Cardiac fibroblast (primary cell): Measurements from ENCODE around the gene TRPV4.

ENCODE experiments used
- DNase-seq, 2 donors: peaks; one replicate each; pipeline versions ENCODE4 v3.0.0 to v3.0.0-alpha.2; 2010; ENCODE audit warnings: low read depth in 2 of 2
- H3K4me3 ChIP-seq, 2 donors: replicated peaks in 1 of 2; 1 replicate in 1 of 2; 2 replicates in 1 of 2; pipeline ENCODE4 v1.5.1; 2011; ENCODE audit warnings: low read depth in 2 of 2, low read length in 2 of 2, mild to moderate bottlenecking in 2 of 2, moderate library complexity in 1 of 2
- CTCF ChIP-seq: IDR thresholded peaks from one replicate; pipeline ENCODE4 v1.5.1; 2011; ENCODE audit warnings: low read depth, mild to moderate bottlenecking, low read length, inconsistent platforms

Gene TRPV4

DNA sequence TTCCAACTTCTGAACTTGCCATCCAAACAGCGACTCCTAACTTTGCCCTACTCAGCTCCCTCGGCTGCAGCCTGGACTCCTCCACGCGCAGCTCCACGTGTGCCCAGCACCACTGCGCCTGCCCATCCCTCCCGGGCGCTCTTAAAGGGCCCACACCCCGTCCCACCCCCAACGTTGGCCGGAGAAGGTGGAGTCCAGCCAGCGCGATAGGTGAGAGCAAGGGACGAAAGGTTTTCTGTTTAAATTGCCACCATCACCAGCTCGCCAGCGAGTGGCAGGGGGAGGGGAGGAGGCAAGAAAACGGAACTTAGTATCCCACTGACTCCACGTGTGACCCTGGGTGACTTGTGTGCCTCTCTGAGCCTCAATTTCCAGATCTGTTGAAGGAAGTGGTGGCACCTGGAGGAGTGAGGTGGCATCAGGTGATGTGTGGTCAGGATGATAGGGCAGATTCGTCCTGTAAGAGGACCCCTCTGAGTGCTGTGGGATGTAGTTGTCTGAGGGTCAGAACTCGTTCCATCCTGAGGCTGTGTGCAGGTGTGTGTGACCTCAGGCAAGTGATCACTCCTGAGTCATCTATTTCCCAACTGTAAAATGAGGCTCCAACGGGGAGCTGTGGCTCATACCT, 59.7 kb downstream of the TRPV4 start:
- no peak for DNase-seq
- TF ChIP-seq CTCF = no peak
- H3K4me3 ChIP-seq = no peak overlapping the region

- TF ChIP-seq CTCF = no peak
- DNase-seq = no peak
- H3K4me3 ChIP-seq = no peak overlapping the region
These were observed 60.4 kb downstream of the TRPV4 start for GRCh38 chr12:109772622-109773321.

DNA sequence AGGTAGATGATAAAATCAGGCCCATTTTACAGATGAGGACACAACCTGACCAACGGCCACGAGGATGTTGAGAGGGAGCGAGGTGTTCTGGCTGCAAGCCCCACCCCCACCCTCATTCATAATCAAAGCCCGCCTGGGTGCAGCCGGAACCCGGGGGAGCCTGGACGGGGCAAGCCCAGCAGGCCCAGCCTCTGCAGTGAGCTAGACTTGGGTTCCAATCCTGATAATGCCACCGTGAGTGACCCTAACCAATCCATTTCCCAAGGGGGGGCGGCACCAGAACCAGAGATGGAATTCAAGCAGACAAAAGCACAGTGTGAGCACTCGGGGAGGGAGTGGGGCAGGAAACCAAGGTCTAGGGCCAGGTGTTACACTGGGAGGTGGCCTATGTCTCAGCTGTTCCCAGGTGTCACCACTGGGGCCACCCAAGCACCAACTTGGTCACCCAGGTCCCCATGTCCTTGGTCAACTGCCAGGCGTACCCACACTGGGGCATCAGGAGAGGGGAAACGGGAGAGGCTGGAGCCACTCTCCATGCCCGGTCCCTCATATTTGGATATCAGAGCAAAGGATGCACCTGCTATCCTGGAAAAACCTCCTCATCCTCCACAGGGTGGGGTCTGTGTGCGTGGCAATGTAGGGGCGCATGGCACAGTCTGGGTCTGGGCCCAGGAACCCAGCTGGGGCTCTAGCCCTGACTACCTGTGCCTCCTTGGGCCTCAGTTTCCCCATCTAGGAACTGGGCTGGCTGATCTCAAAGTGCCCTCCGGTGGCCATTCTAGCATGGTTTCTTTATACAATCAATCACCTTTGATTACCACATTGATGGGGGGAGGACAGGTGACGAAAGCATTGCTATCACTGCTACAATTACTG, 61.2 kb downstream of the TRPV4 start:
- DNase-seq = no peak
- TF ChIP-seq CTCF = no peak
- H3K4me3 ChIP-seq = no peak overlapping the region

DNA sequence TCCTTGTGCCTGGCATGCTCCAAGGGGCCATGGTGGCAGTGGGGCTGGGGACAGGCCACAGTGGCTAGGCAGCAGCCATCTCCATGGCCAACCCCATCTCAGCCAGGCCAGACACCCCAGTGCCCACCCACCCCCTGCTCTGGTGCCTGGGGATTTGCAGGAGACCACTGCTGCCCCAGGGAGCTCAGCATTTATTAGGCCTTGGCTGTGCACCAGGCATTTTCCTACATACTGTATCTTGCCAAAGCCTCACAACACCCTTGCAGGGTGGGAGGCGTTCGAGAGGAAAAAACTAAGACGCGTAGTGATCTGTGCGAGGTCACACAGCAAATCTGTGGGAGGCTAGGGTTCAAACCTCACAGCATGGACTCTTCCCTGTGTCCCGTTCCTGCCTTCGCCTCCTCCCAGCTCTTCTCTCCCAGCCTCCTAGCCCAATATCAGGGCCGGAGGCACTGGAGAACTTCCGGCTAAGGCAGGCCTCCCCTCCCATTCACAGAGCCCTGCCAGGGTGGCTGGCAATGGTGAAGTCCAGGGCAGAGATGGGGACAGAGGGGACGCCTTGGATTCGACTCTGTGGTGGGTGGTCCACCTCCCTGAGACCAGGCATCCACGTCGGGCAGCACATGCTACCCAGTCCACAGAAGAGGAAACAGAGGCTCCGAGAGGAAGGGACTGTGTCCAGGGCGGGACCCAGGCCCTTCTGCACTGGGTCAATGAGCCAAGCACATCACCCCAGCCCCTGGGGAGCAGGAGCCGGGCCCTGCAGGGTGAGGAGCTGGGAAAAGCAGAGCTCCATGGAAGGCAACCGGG, 62.1 kb downstream of the TRPV4 start:
- TF ChIP-seq CTCF = no peak
- no peak for DNase-seq
- H3K4me3 ChIP-seq = no peak overlapping the region

GRCh38 chr12:109770104-109770860, 62.9 kb downstream of the TRPV4 start:
- no peak overlapping the region for H3K4me3 ChIP-seq
- peak in 1 of 2 donors; percentile 4 for DNase-seq
- no peak for TF ChIP-seq CTCF
